Measurements from ENCODE around the gene ABL2.

ABL2 gene

DNA sequence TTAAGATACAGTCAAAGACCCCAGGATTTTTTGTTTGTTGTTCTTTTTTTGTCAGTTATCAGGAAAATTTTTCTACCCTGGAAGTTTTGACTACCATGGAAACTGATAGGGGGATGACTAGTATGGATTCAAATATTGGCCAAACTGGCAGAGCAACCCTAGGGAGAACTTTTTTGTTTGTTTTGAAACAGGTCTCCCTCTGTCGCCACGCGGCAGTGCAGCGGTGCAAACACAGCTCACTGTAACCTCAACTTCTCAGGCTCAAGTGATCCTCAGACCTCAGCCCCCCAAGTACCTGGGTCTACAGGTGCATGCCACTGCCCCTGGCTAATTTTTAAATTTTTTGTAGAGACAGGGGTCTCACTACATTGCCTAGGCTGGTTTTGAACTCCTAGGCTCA, 101.0 kb downstream of the ABL2 start:
- no peak for FAIRE-seq

DNA sequence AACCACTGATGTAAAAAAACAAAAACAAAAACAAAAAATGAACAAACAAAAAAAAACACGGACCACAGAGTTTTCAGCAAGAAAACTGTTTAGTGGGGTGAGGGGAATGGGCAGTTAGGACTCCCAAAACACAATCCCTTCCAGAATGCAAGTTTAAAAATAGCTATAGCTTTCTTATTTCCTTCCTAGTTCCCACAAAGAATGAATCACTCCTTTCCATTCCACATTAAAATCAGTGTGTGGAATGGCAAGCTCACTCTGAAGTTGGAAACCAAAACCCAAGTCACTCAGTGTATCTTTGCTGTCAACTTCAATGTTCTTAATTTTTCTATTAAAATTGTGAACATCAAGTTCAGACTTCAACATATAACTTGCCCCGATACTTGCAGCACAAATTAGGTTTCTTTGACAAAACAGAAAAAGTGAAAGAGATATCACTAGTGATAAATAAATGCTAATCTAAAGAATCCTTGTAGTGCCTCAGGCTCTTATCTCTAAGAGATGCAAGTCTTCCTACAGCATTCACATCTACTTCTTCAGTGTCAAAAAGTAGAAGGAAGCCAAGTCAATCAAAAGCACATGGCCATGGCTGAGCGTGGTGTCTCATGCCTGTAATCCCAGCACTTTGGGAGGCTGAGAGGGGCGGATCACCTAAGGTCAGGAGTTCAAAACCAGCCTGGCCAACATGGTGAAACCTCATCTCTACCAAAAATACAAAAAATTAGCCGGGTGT, 102.1 kb downstream of the ABL2 start:
- FAIRE-seq: no peak

DNA sequence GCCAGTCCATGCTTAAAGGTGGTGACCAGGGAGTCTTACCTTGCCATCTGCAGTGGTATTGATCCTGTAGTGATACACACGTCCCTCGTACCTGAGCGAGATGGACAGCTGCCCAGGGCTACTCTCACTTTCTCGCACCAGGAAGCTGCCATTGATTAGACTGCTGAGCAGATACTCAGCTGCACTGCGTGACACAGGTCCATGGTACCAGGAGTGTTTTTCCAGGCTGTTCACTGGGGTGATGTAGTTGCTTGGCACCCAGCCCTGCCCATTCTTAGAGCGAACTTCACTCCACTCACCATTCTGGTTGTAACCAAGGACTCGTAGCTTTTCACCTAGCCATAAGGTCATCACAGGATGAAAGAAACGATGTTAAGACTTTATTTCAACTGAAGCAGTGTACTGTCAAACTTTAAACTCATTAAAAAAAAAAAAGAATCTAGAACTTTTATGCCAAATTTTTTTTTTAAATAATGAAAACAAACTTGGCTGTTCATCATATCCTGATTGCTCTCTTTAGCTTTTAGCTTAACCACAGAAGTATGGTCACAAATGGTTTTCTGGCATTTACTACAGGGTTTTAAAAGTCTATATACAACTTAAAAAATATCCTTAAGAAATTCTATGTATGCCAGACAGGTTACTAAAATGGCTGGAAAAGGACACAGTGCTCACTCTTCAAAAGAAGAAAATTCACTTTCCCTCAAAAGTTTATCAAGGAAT, 103.0 kb downstream of the ABL2 start:
- FAIRE-seq: no peak

DNA sequence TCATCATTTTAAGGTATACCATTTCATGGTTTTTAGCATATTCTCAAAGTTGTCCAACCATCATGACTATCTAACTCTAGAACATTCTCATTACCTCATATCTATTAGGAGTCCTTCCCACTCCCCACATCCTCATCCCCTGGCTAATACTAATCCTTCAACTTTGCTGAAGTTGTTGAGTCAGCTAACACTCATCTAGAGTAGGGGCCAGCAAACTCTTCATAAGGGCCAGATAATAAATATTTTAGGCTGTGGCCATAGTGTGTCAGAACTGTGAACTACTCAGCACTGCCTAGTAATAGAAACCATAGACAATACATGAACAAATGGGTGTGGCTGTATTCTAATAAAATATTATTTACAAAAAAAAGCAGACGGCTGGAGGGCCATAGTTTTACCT, 104.6 kb downstream of the ABL2 start:
- FAIRE-seq: no peak

DNA sequence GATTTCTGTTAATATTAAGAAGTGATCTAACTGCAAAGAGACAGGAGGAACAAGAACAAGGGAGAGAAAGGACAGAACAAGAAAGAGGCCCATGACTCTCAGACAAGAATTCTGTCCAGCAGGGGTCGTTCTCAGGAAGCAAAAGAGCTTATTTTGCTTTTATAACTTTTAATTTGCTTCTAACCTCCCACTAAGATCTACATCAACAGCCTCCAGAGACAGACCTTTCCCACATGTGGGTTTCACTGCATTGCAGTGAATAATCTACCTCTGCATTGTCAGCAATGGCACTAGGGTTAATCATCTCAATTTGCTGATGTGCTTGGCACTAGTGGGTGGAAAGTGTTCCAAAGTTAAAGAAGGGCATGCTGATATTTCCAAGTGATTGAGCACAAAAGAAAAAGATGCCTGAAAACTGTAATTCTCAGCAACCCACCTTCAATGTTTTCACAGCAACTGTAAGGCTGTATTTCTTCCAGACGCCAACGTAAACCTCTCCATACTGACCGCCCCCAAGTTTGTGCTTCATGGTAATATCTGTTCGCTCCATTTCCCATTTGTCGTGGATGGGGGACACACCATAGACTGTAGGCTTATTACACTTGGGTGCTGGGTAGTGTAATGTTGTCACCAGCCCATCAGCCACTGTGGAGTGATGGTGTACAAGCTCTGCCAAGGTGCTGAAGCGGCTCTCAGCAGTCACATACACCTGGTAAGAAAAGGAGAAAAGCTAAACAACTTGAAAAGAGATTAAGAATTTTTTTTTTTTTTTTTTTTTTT, 108.1 kb downstream of the ABL2 start:
- no peak for FAIRE-seq

DNA sequence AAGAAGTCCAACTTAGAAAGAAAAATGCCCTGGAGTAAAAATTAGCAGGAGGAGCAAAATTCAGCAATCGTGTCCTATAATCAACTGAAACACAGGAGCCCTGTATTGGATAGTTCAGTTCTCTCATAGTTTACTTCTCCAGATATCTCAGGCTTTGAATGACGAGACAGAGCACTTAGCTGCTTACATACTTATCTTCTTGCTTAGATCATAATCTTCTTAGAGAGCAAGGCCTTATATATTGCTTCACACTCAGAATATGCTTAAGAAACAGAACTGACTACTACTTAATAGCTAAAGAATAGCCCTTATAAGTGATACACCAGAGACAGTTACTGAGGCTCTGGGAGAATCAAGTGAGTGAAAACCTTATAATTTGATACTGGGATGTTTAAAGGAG, 108.7 kb downstream of the ABL2 start:
- FAIRE-seq: no peak

DNA sequence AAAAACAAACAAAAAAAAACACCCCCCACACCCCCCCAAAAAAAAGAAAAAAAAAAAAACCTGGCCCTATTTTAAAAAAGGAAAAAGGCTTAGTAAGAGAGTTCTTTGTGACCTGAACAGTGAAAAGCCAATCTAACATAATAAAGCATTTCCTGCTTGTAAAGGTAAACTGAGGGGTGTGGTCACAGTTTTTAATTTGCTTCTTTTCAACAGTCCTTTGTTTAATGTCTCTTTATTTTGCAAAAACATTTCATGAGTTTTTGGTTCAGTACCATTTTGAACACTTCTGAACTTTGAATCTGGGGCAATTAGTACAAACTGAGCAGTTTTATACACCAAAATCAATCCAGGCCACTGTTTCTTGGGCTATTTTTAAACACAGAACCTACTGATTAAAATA, 110.0 kb downstream of the ABL2 start:
- FAIRE-seq: no peak

DNA sequence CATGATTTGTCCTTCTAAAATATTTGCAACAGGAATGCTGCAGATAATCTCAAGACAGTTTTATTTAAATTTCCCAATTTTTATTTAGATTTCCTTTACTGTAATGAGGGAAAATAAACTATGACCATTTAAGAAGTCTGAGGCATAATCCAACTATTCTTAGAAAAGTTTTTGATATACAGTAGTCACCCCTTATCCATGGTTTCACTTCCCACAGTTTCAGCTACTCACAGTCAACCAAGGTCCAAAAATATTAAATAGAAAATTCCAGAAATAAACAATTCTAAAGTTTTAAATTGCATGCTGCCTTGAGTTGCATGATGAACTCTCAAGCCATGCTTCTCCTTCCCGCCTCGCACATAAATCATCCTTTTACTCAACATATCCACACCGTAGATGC, 114.3 kb downstream of the ABL2 start:
- no peak for FAIRE-seq

DNA sequence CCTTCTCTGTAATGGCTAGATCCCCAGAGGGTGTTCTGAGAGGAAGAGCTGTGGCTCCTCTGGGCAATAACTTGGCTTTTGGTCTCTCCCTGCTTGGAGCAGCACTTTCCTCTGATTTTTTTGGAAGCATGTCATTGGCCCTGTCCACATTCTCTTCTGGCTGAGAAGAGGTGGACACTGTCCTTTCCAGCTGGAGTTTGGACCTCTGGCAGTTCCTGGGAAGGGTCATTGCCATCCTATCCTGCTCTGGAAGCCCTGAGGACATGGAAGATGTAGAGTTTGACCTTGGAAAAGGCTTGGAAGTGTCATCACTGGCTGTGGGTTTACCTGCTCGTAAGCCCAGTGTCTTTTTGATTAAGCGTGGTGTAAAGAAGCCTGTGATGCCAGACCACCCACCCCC, 120.8 kb downstream of the ABL2 start:
- FAIRE-seq: no peak

DNA sequence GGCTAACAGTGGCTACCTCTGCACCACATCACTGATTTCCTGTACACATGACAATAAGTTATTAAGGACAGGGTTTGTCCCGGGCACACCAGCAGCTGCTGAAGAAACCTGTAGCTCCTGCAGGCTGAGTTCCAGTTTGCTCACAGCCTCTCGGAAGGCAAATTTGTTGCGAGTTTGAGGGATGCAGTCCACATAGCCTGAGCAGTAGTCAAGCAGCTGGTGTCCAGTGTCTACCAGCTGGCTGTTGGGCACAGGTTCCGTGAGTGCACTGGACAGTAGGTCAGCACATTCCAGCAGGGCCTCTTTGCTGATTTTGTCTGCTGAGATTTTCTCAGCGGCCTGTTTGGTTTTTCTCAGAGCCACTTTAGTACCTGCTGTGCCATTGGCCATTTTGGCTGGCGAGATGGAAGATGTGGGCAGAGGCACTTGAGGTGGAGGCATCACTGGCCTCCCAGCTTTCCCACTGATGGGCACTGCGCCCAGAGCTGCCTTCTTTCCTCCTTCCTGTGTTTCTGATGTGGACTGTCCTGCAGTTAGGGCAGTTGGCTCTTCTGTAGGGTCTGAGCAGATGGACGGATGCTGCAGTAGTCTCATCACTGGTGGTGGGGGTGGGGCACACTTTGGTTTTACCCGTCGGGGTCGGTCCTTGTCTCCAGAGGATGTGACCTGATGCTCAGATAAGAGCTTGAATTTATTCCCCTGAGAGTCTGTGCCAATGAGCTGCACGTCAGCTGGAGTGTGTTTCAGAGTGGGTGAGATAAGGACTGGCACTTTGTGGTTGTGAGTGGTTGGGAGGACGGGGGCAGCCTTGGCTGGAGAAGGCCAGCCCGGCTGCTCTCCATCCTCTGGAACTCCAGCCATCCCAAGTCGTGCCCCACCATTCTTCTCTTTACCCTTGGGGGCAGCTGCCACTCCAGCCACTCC, 121.5 kb downstream of the ABL2 start:
- no peak for FAIRE-seq

DNA sequence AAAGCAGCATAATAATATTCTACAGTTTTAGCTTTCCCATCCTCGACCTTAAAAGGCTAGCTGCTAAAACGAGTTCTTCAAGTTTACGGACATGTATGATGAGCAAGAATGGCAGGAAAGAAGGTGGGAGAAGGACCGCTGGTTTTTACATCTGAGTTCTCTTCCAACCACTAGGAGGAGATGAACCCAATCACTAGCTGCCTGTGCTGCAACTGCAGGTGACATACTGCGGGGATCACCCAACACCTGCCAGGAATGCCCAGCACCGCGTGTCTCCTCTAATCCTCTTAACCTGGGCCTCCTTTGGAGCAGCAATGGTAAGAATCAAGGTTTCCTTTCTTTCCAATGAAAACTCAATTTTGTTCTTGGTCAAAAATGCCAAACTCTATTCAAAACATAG, 124.1 kb downstream of the ABL2 start:
- FAIRE-seq: no peak

DNA sequence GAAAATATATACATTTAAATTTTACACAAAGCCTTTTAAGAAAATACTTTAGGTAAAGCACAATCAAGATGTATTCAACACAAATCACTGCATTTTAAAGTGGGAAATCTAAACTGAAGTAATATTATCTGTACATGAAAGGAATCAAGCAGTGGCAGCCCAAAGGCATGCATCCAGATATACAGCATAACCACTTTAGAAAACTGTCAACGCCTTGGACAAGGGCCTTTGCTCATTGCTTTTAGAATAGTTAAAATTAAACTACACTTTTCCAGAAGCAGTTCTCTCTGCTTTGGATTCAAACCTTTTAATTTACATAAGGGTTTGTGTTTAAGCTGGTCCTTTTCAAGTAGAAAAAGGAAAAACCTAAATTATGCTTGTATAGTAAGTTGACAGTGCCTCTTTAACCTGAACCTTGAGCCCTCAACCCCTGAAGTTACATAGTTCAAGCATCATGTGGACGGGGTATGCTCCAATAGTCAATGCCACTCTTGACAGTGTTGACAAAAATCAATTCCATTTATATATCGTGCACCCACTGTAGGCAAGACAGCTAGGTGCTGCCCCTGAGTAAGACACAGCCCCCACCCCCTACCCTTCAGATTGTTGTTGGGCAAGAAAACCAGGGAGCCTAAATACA, 124.7 kb downstream of the ABL2 start:
- FAIRE-seq: no peak

DNA sequence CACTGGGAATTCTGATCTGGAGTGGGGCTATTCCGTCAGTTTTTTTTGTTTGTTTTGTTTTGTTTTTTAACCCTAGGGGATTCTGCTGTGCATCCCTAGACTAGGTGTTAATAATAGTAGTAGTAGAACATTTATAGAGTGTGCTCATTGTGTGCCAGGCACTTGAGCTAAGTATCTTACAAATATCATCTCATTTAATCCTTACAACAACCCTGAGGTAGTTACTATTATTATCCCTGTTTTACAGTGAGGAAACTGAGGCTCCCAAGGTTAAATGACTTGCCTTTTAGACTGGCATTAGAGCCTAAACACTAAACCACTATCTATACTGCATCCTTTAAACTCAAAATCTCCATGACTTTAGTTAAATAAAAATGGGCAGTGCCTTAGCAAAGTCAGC, 125.5 kb downstream of the ABL2 start:
- FAIRE-seq: no peak

DNA sequence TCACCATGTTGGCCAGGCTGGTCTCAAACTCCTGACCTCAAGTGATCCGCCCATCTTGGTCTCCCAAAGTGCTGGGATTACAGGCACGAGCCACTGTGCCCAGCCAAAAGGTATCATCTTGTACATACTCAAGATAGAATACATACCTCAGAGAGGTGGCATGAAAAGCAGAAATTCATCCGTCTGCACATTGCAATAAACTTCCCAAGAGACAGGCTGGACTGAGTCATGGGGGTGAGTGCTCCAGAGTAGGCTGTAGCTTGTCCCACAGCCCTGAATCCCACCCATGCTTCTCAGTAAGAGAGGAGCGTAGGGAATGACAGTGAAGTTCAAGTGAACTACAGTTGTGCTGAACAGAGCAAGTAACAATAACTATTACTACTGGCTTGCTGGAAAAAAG, 127.9 kb downstream of the ABL2 start:
- no peak for FAIRE-seq

DNA sequence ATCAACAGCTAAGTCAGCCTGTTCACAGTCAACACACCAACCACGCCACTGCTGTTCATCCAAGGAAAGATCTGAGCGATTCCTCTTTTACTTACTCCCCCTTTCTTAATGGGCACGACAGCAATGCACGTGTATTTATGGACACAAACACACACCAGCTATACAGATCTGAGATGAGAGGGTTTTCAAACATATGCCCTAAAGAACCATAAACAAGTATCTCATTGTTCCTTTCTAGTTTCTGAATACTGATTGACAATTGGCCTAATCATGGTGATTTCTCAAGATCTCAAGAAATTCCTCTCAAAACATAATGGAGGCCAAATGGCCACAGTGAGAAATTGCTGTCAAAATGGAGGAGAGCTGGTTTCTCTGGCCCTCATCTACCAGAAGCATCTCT, 129.6 kb downstream of the ABL2 start:
- no peak for FAIRE-seq

DNA sequence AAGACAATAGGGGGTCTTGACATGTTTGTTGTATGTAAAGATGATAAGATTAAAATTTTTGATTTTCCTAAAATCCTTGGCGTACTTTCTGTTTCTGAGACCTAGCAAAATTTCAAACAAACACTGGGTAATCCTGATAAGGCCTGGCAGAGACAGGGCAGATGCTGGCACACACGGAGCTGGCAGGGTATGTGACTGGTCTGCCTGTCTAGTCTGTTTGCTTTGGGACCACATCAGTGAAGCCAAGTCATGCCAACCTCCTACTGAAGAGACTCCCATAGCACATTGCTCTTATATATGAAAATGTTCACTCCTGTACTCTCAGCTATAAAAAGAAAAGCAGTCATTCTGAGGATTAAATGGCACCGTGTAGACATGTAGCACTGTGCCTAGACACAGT, 133.6 kb downstream of the ABL2 start:
- no peak for FAIRE-seq

DNA sequence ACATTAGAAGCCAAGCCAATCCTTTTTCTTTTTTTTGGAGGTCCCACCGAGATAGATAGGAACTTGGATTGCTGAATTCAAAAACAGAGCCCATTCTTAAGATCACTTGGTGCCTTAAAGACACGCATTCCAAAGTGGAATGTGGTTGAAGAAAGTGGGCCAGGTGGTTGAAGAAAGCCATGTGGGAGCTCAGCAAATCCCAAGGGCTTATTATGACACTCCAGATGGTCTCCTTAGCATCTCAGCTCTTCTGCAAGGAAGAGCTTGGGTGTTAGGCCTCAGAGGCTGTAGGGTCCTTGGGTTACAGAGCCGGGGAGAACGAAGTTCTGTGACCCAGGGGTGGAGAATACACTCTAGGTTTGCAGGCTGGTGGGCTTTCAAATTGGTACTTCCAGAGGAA, 134.1 kb downstream of the ABL2 start:
- FAIRE-seq: no peak

DNA sequence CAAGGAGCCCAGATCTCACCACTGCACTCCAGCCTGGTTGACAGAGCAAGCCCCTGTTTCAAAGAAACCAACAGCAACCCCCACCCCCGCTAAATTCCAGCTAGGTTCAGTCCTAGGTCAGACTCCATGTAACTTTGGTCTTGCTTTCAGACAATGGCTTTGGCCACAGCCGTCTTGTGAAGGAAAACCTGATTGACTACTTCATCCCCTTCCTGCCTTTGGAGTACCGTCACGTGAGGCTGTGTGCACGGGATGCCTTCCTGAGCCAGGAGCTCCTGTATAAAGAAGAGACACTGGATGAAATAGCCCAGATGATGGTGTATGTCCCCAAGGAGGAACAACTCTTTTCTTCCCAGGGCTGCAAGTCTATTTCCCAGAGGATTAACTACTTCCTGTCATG, 134.7 kb downstream of the ABL2 start:
- no peak for FAIRE-seq

DNA sequence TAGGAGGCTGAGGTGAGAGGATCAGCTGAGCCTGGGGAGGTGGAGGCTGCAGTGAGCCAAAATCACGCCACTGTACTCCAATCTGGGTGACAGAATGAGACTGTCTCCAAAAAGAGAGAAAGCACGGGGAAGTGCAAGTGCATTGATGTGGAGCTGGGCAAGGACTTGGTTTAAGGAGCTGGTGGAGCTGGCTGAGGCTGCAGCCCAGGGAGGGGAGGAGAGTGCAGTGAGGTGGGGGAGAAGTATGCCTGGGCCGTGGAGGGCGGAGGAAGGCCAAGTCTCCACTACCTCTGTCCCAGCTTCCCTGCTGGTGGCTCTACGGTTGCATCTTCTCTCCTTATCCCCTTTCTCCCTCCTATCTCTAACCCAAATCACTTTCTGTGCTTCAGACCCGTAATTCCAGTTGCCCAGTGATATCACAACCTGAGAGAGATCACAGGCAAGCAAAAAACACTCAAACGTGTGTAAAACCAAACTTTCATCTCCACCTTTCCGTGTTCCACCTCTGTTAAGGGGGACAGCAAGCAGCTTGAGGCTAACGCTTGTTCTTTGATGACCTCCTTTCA, 136.5 kb downstream of the ABL2 start:
- no peak for FAIRE-seq

DNA sequence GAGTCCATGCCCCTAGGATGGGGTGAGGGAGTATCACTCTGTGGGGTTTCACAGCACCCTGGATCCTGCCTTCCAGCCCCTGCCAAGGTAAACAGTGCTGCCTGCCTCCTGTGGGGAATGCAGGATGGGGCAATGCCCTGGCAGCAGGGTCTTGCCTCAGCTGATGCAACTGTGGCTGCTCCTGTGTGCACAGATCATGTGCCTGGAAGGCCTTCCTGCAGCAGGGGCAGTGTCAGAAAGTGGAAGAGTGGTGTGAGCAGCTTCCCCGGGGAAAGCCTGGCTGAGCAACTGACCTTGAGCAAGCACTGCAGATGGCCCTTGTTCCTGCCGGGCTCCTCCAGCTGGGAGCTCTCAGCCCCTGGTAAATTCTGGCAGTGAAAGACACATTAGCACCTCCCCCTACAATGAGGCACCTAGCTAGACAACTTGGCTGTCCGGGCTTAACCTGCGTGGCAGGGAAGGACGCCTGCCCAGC, 137.7 kb downstream of the ABL2 start:
- no peak for FAIRE-seq

DNA sequence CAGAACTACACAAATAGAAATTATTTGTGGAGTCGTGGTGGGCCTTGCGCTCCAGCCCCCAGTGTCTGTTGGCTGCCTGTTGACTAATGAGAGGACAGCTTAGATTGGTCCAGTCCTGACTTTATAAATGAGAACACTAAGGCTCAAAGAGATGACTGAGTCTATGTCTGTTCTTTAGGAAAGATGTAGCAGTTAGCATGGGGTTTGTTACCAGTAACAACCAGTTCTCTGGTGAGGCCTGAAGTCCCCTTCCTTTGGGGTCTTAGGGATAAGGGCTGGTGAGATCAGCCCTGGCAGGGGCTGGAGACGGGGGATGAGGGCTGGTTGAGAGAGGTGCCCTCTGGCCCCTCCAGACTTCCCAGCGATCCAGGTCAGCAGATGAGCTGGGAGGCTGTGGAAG, 138.6 kb downstream of the ABL2 start:
- FAIRE-seq: no peak

DNA sequence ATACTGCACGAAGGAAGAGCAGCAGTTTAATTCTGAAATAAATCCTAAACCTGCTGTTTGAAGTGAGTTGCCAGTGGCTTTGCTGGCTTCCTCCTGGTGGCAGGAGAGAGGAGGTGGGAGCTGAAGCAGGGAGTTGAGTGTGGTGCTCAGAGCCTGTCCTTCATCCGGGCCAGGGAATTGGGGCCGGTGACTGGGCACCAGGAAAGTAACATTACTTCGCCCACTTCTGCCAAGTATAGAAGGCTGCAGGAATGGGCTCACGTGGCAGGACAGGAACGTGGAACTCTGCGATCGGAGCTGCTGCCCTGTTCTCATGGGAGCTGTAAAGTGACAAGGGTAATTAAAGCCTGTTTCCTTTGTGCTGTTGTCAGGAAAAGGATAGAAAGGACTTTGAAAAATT, 139.0 kb downstream of the ABL2 start:
- FAIRE-seq: no peak

Data from A204.1 (cell line).